Adrenal gland (tissue), 12 donors: Measurements from ENCODE around the gene SAMD4A. TPM values are rescaled to one million over a fixed set of nuclear protein-coding genes. Genes with fewer than 3 reads are reported as not detected.

ENCODE experiments used
- DNase-seq, 7 donors: peaks; one replicate each; pipeline ENCODE4 v3.0.0-alpha.2; 2019 to 2020
- H3K27ac ChIP-seq, 5 donors: fragments of 200-600 bp; sonication (generic) in 4 of 5; 1 replicate in 3 of 5; 2 replicates in 2 of 5; pipeline versions ENCODE4 v1.5.1 to v1.8.0; 2016 to 2020; ENCODE audit warnings: mild to moderate bottlenecking in 1 of 5
- H3K27me3 ChIP-seq: fragments of 200-600 bp; 2 replicates; pipeline ENCODE4 v1.8.0; 2021
- H3K36me3 ChIP-seq, 2 donors: fragments of 200-600 bp; replicated peaks in 1 of 2; 1 replicate in 1 of 2; 2 replicates in 1 of 2; pipeline versions ENCODE4 v1.5.1 to v1.8.0; 2018 to 2022
- H3K4me1 ChIP-seq, 2 donors: fragments of 200-600 bp; replicated peaks in 1 of 2; 1 replicate in 1 of 2; 2 replicates in 1 of 2; pipeline versions ENCODE4 v1.5.1 to v1.8.0; 2018 to 2021
- H3K4me3 ChIP-seq, 4 donors: fragments of 200-600 bp; sonication (generic) in 3 of 4; one replicate each; pipeline ENCODE4 v1.5.1; 2016 to 2018
- H3K9me3 ChIP-seq, 3 donors: fragments of 200-600 bp; sonication (generic) in 1 of 3; replicated peaks in 1 of 3; 1 replicate in 2 of 3; 2 replicates in 1 of 3; pipeline versions ENCODE4 v1.5.1 to v1.8.0; 2016 to 2021
- CTCF ChIP-seq, 6 experiments: fragments of 450-650 bp in 4 of 6; fragments of 200-600 bp in 2 of 6; sonication (generic) in 1 of 6; IDR thresholded peaks; 1 replicate in 5 of 6; 2 replicates in 1 of 6; pipeline versions ENCODE4 v1.5.1 to v1.8.0; 2016 to 2021; ENCODE audit warnings: antibody characterized with exemption in 6 of 6, mild to moderate bottlenecking in 2 of 6, moderate library complexity in 1 of 6
- POLR2A ChIP-seq, 2 donors: fragments of 450-650 bp; IDR thresholded peaks; one replicate each; pipeline ENCODE4 v1.6.1; 2017; ENCODE audit warnings: antibody characterized with exemption in 2 of 2, mild to moderate bottlenecking in 2 of 2, moderate library complexity in 1 of 2
- WGBS, 4 donors: extraction: QIAGEN DNeasy Blood & Tissue Kit in 2 of 4; methylation state at CpG; one replicate each; pipeline versions ENCODE4 v1.1.5 to v1.1.7; 2013 to 2017; 5-methylcytosine and 5-hydroxymethylcytosine counted together
- intact Hi-C, 2 donors: fragments of 100-400 bp; cut with DNase I; formaldehyde crosslinking; loops; one replicate each; pipeline versions ENCODE4 v1.14.1 to v1.15.0; 2022 to 2023
- polyA plus RNA-seq, 3 donors: library from polyadenylated mRNA; stranded (reverse); fragments of 200-250 nt in 2 of 3; fragments of 350-450 nt in 1 of 3; fragmentation: Illumina TruSeq in 1 of 3; extraction: RNeasy Lipid Tissue Mini Kit (QIAGEN cat#74804) in 1 of 3; gene quantifications; one replicate each; pipeline ENCODE4 v1.2.3, GENCODE V29; 2013 to 2014
- total RNA-seq, 9 donors: library from RNA; depleted of rRNA in 4 of 9; stranded (reverse); fragments of >200 nt in 4 of 9; fragments of 120-200 nt in 1 of 9; fragmentation: NEBNext Ultra II Directional in 1 of 9; extraction: Animal tissue kit (Norgen Biotek cat#: 25700) in 1 of 9; gene quantifications; one replicate each; pipeline versions ENCODE4 v1.1.0 to v1.2.4, GENCODE V29; 2013 to 2023
- donor health status: healthy with polysubstance abuse.
- donor health status: Bipolar disorder and iron deficiency.
- donor health status: DM: yes; HTN: yes; CAD: no.
- donor health status: DM: no; HTN: no; CAD: no.
- donor health status: DM: no; HTN: no; CAD: no.
- donor health status: DM: yes; HTN: yes; CAD: no.

Gene SAMD4A
- total and polyA plus RNA-seq, 12 donors, result 2.2 to 13.2 (median 8.3) TPM

GRCh38 chr14:54789781-54790480 is 223.0 kb downstream of the SAMD4A start:
- 91 to 99% (median 96%) methylated on average over 12 of the region's 12 CpGs for WGBS, 4 donors
- no peak for TF ChIP-seq CTCF (IDR thresholded peaks at IDR 0.05)
- TF ChIP-seq POLR2A (IDR thresholded peaks at IDR 0.05), result no peak
- Histone ChIP-seq H3K27me3 (no peaks in the 10 kb centered on the region), H3K9me3 (no peaks in the 10 kb centered on the region), H3K27ac (no peak overlapping the region), H3K4me3 (no peak overlapping the region), H3K4me1 (peaks cover 7 to 21% of the 10 kb centered on the region in 2 donors), H3K36me3 (no peaks in the 10 kb centered on the region)
- intact Hi-C loops, result no loop called here
- DNase-seq, result peak in 1 of 7 donors; percentile 35

GRCh38 chr14:54791001-54791400 is 224.1 kb downstream of the SAMD4A start:
- intact Hi-C loops, result no loop called here
- TF ChIP-seq CTCF (IDR thresholded peaks at IDR 0.05), result no peak
- no peak for TF ChIP-seq POLR2A (IDR thresholded peaks at IDR 0.05)
- H3K27me3 ChIP-seq, result no peaks in the 10 kb centered on the region
- H3K4me3 ChIP-seq, result no peak overlapping the region
- H3K4me1 ChIP-seq, result peaks cover 7 to 15% of the 10 kb centered on the region in 2 donors
- 90 to 94% (median 91%) methylated on average over 4 of the region's 4 CpGs for WGBS, 4 donors
- DNase-seq, result no peak
- no peaks in the 10 kb centered on the region for H3K9me3 ChIP-seq
- no peaks in the 10 kb centered on the region for H3K36me3 ChIP-seq
- no peak overlapping the region for H3K27ac ChIP-seq

- Histone ChIP-seq H3K4me3 (no peak overlapping the region), H3K9me3 (no peaks in the 10 kb centered on the region), H3K27me3 (no peaks in the 10 kb centered on the region), H3K27ac (no peak overlapping the region), H3K36me3 (no peaks in the 10 kb centered on the region), H3K4me1 (peaks cover 3 to 4% of the 10 kb centered on the region in 2 donors)
- intact Hi-C loops, result no loop called here
- 80 to 87% (median 84%) methylated on average over 5 to 6 of the region's 6 CpGs for WGBS, 4 donors
- peak in 1 of 7 donors; percentile 37 for DNase-seq
- TF ChIP-seq POLR2A (IDR thresholded peaks at IDR 0.05), result no peak
- no peak for TF ChIP-seq CTCF (IDR thresholded peaks at IDR 0.05)
These were observed 225.4 kb downstream of the SAMD4A start for GRCh38 chr14:54792288-54792687.

GRCh38 chr14:54794159-54794558 is 227.2 kb downstream of the SAMD4A start:
- Histone ChIP-seq H3K4me3 (no peak overlapping the region), H3K27me3 (no peaks in the 10 kb centered on the region), H3K4me1 (no peaks in the 10 kb centered on the region), H3K36me3 (no peaks in the 10 kb centered on the region), H3K9me3 (no peaks in the 10 kb centered on the region), H3K27ac (no peak overlapping the region)
- TF ChIP-seq POLR2A (IDR thresholded peaks at IDR 0.05), result no peak
- TF ChIP-seq CTCF (IDR thresholded peaks at IDR 0.05), result no peak
- peak in 1 of 7 donors; percentile 23 for DNase-seq
- intact Hi-C loops, result no loop called here
- 39 to 45% (median 43%) methylated on average over 1 of the region's 1 CpG for WGBS, 4 donors
